ENCODE results near the gene EGLN2. TPM values are rescaled to one million over a fixed set of nuclear protein-coding genes. Genes with fewer than 3 reads are reported as not detected.

EGLN2 gene
- total and polyA plus RNA-seq, 10 of the 15 experiments (the other 5 are each of a cell fraction or from before 2014, with no cell fraction given), result 8.6 to 93.0 (median 66.8) TPM

GRCh38 chr19:40750874-40751537 lies 48.0 kb upstream of the EGLN2 start, which contains the start of gene SNRPA:
Gene SNRPA, plus strand, starts transcription at chr19:40751203. Its CDS starts 206 bp downstream, at chr19:40751409.
- peaks cover 24% of the 10 kb centered on the region for H3K4me1 ChIP-seq (ENCODE audit: control insufficient read depth, insufficient read depth, low read length)
- H3K36me3 ChIP-seq (ENCODE audit: control insufficient read depth in 2 of 2, insufficient read depth in 2 of 2, low read length in 1 of 2), result peaks cover 0 to 7% of the 10 kb centered on the region in 2 experiments; a peak in 1 of 4 replicates
- H3K9me3 ChIP-seq (replicated peaks; ENCODE audit: control insufficient read depth, insufficient read depth, low read length), result no peaks in the 10 kb centered on the region
- ChIA-PET RAD21 (ENCODE audit: unreplicated experiment) (interaction anchor here (0.8 to 16.3 kb wide), 13 partner anchors 25 to 513 kb away, joined by 3 to 291 read pairs (median 8); partner anchors contain the start of genes COQ8B, EGLN2, ITPKC and MIA), POLR2A (interaction anchor here (0.6 to 9.5 kb wide), 13 partner anchors 9 to 308 kb away, joined by 3 to 331 read pairs (median 6); partner anchors contain the start of genes COQ8B, EGLN2, ITPKC and MIA), CTCF (interaction anchor here (0.6 to 9.0 kb wide), 9 partner anchors 26 to 802 kb away, joined by 3 to 72 read pairs (median 5); partner anchors contain the start of genes COQ8B, EGLN2, ITPKC and RAB4B), SMC1A (ENCODE audit: uncharacterized antibody, unreplicated experiment) (interaction anchor here (0.9 to 13.2 kb wide), 8 partner anchors 9 to 88 kb away, joined by 3 to 256 read pairs (median 10); partner anchors contain the start of genes COQ8B, EGLN2, ITPKC and MIA)
- peaks cover 7% of the 10 kb centered on the region for H4K20me1 ChIP-seq (ENCODE audit: control insufficient read depth, insufficient read depth)
- H3K79me2 ChIP-seq (ENCODE audit: control insufficient read depth, insufficient read depth, low read length), result peaks cover 73% of the 10 kb centered on the region
- H3K27ac ChIP-seq (ENCODE audit: control insufficient read depth, insufficient read depth), result peak within 1 kb of the TSS; percentile 98
- peak within 1 kb of the TSS; percentile 88 for H3K4me2 ChIP-seq (ENCODE audit: control insufficient read depth, insufficient read depth)
- peak; percentile 92 for DNase-seq (ENCODE audit: low read depth, low spot score)
- intact Hi-C loops (cut with micrococcal nuclease; ENCODE audit: unreplicated experiment), result loop anchor here (1.0 to 5.0 kb wide), 4 partner anchors 26 to 89 kb away; partner anchors contain the start of genes COQ8B and ITPKC
- in situ Hi-C loops (cut with MboI), result no loop called here
- peak within 1 kb of the TSS; percentile 94 for H3K4me3 ChIP-seq
- peak within 1 kb of the TSS; percentile 99 for H3K9ac ChIP-seq (ENCODE audit: control insufficient read depth, insufficient read depth, low read length)
- H2AFZ ChIP-seq (ENCODE audit: control insufficient read depth, low read depth, low read length), result peak within 1 kb of the TSS; percentile 73
- WGBS (ENCODE audit: insufficient coverage, insufficient replicate concordance, low lambda C conversion rate, missing lambda C conversion rate), result under 1% methylated on average over 46 of the region's 46 CpGs
- peak; percentile 81 for ATAC-seq
- no TSS peak for BruUV-seq (replicated peaks)
- FAIRE-seq, result no peak
- no peaks in the 10 kb centered on the region for H3K27me3 ChIP-seq (replicated peaks in 1 of 2; ENCODE audit: control insufficient read depth in 2 of 2, insufficient read depth in 2 of 2, low read length in 1 of 2)
- TF ChIP-seq YY1 (IDR thresholded peaks at IDR 0.05; ENCODE audit: low read depth, low read length) (peak; percentile 63; the same call in 1 of the 2 replicates), SIN3A (IDR thresholded peaks at IDR 0.05; ENCODE audit: low read depth, low read length) (peak; percentile 79; the same call in 1 of the 2 replicates), ZNF207 (IDR thresholded peaks at IDR 0.05; ENCODE audit: borderline replicate concordance) (peak; percentile 39; the same call in 1 of the 2 replicates), SREBF1 (IDR thresholded peaks at IDR 0.05; ENCODE audit: low read length) (no peak), NR2C1 (IDR thresholded peaks at IDR 0.05) (peak; percentile 57; the same call in 1 of the 2 replicates), BCLAF1 (IDR thresholded peaks at IDR 0.05) (no peak), HCFC1 (IDR thresholded peaks at IDR 0.05; ENCODE audit: low read length) (peak; percentile 80), STAT3 (IDR thresholded peaks at IDR 0.05; ENCODE audit: low read depth, low read length) (0 out of 2 replicates have a peak, but pooled peaks have one; percentile 14), CHD2 (IDR thresholded peaks at IDR 0.05; ENCODE audit: borderline replicate concordance, low read depth, low read length) (peak; percentile 66), ZSCAN29 (IDR thresholded peaks at IDR 0.05) (no peak), ZNF384 (IDR thresholded peaks at IDR 0.05; ENCODE audit: borderline replicate concordance, low read depth, low read length) (peak; percentile 26; the same call in 1 of the 2 replicates), SRF (IDR thresholded peaks at IDR 0.05; ENCODE audit: low read depth in 2 of 2, low read length in 2 of 2) (0 out of 4 replicates have a peak, but pooled peaks of 1 of the 2 experiments have one; percentile 11), ZNF217 (IDR thresholded peaks at IDR 0.05) (no peak), CBFB (IDR thresholded peaks at IDR 0.05; ENCODE audit: low read depth) (peak; percentile 91), TCF12 (IDR thresholded peaks at IDR 0.05; ENCODE audit: low read depth, low read length) (peak; percentile 30; the same call in 1 of the 2 replicates), EZH2 (IDR thresholded peaks at IDR 0.05; ENCODE audit: borderline replicate concordance, control insufficient read depth, low read depth, low read length) (no peak), EED (IDR thresholded peaks at IDR 0.05; ENCODE audit: low read depth) (0 out of 2 replicates have a peak, but pooled peaks have one; percentile 27)
- TF ChIP-seq, protein P1, sequence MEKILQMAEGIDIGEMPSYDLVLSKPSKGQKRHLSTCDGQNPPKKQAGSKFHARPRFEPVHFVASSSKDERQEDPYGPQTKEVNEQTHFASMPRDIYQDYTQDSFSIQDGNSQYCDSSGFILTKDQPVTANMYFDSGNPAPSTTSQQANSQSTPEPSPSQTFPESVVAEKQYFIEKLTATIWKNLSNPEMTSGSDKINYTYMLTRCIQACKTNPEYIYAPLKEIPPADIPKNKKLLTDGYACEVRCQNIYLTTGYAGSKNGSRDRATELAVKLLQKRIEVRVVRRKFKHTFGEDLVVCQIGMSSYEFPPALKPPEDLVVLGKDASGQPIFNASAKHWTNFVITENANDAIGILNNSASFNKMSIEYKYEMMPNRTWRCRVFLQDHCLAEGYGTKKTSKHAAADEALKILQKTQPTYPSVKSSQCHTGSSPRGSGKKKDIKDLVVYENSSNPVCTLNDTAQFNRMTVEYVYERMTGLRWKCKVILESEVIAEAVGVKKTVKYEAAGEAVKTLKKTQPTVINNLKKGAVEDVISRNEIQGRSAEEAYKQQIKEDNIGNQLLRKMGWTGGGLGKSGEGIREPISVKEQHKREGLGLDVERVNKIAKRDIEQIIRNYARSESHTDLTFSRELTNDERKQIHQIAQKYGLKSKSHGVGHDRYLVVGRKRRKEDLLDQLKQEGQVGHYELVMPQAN (conservative IDR thresholded peaks at IDR 0.05), result peak; percentile 89
- TF ChIP-seq, protein P2, sequence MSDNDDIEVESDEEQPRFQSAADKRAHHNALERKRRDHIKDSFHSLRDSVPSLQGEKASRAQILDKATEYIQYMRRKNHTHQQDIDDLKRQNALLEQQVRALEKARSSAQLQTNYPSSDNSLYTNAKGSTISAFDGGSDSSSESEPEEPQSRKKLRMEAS (IDR thresholded peaks at IDR 0.05; ENCODE audit: low read depth, low read length), result peak; percentile 89
